ENCODE results near the gene EBPL. TPM values are rescaled to one million over a fixed set of nuclear protein-coding genes. Genes with fewer than 3 reads are reported as not detected.
A peak's percentile ranks its signal among the peaks of the same experiment; 100 is the strongest.

EBPL gene
- total RNA-seq, 2 donors from 2014 or later = 12.2 to 43.9 TPM

DNA sequence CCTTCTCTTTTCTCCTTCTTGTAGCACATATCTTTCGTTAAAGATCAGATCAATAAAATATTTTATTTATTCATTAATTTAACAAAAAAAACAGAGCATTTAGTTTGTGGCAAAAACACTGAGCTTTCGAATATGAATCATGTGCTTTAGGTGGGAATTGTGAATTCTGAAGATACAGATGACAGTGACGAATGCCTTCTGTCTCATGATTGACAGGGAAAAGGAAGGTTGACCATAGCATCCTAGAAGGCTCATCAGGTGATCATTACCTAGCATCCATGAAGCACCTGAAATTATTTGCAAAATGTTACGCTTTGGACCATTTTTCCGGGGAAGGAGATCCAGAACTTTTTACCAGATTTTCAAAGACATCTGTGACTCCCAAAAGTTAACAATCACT is 59.1 kb downstream of the EBPL start:
- DNase-seq (ENCODE audit: low spot score) (no peak), ATAC-seq (ENCODE audit: insufficient number of reproducible peaks, low FRiP score, low read depth) (no peak)
- Histone ChIP-seq H3K36me3 (no peaks in the 10 kb centered on the region), H3K4me1 (ENCODE audit: control insufficient read depth in 1 of 2, low read depth in 2 of 2) (no peaks in the 10 kb centered on the region), H3K27ac (no peak overlapping the region), H3K9me3 (no peaks in the 10 kb centered on the region), H3K27me3 (replicated peaks; ENCODE audit: insufficient read depth) (no peaks in the 10 kb centered on the region), H3K4me3 (no peak overlapping the region)
- TF ChIP-seq, protein P1, sequence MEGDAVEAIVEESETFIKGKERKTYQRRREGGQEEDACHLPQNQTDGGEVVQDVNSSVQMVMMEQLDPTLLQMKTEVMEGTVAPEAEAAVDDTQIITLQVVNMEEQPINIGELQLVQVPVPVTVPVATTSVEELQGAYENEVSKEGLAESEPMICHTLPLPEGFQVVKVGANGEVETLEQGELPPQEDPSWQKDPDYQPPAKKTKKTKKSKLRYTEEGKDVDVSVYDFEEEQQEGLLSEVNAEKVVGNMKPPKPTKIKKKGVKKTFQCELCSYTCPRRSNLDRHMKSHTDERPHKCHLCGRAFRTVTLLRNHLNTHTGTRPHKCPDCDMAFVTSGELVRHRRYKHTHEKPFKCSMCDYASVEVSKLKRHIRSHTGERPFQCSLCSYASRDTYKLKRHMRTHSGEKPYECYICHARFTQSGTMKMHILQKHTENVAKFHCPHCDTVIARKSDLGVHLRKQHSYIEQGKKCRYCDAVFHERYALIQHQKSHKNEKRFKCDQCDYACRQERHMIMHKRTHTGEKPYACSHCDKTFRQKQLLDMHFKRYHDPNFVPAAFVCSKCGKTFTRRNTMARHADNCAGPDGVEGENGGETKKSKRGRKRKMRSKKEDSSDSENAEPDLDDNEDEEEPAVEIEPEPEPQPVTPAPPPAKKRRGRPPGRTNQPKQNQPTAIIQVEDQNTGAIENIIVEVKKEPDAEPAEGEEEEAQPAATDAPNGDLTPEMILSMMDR (IDR thresholded peaks at IDR 0.05) = no peak

DNA sequence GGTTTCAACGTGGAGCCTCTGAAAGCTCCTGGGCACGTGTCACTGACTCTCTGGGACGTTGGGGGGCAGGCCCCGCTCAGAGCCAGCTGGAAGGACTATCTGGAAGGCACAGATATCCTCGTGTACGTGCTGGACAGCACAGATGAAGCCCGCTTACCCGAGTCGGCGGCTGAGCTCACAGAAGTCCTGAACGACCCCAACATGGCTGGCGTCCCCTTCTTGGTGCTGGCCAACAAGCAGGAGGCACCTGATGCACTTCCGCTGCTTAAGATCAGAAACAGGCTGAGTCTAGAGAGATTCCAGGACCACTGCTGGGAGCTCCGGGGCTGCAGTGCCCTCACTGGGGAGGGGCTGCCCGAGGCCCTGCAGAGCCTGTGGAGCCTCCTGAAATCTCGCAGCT is 60.7 kb downstream of the EBPL start:
- no peak for ATAC-seq (ENCODE audit: insufficient number of reproducible peaks, low FRiP score, low read depth)
- no peak overlapping the region for H3K4me3 ChIP-seq
- TF ChIP-seq, protein P1 (IDR thresholded peaks at IDR 0.05) = no peak

GRCh38 chr13:49629947-49630346 is 61.3 kb downstream of the EBPL start:
- Histone ChIP-seq H3K4me1 (ENCODE audit: control insufficient read depth in 1 of 2, low read depth in 2 of 2) (no peaks in the 10 kb centered on the region), H3K9me3 (no peaks in the 10 kb centered on the region), H3K36me3 (no peaks in the 10 kb centered on the region), H3K27me3 (replicated peaks; ENCODE audit: insufficient read depth) (no peaks in the 10 kb centered on the region), H3K27ac (no peak overlapping the region), H3K4me3 (no peak overlapping the region)
- no peak for ATAC-seq (ENCODE audit: insufficient number of reproducible peaks, low FRiP score, low read depth)
- no peak for DNase-seq (ENCODE audit: low spot score)
- TF ChIP-seq, protein P1 (IDR thresholded peaks at IDR 0.05) = no peak

More for the DNA sequence above, 60.7 kb downstream of the EBPL start:
- H3K27ac ChIP-seq = no peak overlapping the region
- no peaks in the 10 kb centered on the region for H3K36me3 ChIP-seq
- H3K9me3 ChIP-seq = no peaks in the 10 kb centered on the region
- DNase-seq (ENCODE audit: low spot score) = no peak
- no peaks in the 10 kb centered on the region for H3K27me3 ChIP-seq (replicated peaks; ENCODE audit: insufficient read depth)
- no peaks in the 10 kb centered on the region for H3K4me1 ChIP-seq (ENCODE audit: control insufficient read depth in 1 of 2, low read depth in 2 of 2)

DNA sequence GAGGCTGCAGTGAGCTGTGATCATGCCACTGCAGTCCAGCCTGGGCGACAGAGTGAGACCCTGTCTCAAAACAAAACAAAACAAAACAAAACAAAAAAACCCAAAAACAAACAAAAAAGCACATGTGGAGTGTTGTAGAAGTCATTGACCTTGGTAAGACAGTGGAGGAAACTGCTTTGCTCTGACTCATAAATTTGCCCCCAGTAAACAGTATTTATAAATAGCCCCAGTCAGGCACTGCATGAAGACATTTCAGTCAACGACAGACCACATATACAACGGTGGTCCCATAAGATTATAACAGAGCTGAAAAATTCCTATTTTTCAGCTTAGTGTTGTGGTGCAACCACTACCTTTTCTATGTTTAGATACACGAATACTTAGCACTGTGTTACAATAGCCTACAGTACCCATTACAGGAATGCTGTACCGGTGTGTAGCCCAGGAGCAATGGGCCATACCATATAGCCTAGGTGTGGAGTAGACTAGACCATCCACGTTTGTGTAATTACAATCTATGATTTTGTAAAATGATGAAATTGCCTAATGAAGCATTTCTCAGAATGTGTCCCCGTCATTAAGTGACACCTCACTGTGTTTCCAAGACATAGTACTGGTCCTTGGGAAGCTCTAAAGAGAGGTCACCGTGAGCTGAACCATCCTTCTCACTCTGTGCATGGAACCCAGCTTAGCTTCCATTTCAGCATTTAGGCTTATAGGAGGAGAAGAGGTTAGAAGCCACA is 61.9 kb downstream of the EBPL start:
- Histone ChIP-seq H3K4me1 (ENCODE audit: control insufficient read depth in 1 of 2, low read depth in 2 of 2) (no peaks in the 10 kb centered on the region), H3K9me3 (no peaks in the 10 kb centered on the region), H3K27ac (no peak overlapping the region), H3K4me3 (peak overlapping the region; percentile 49), H3K27me3 (replicated peaks; ENCODE audit: insufficient read depth) (no peaks in the 10 kb centered on the region), H3K36me3 (no peaks in the 10 kb centered on the region)
- TF ChIP-seq, protein P1 (IDR thresholded peaks at IDR 0.05) = no peak
- no peak for DNase-seq (ENCODE audit: low spot score)
- no peak for ATAC-seq (ENCODE audit: insufficient number of reproducible peaks, low FRiP score, low read depth)

DNA sequence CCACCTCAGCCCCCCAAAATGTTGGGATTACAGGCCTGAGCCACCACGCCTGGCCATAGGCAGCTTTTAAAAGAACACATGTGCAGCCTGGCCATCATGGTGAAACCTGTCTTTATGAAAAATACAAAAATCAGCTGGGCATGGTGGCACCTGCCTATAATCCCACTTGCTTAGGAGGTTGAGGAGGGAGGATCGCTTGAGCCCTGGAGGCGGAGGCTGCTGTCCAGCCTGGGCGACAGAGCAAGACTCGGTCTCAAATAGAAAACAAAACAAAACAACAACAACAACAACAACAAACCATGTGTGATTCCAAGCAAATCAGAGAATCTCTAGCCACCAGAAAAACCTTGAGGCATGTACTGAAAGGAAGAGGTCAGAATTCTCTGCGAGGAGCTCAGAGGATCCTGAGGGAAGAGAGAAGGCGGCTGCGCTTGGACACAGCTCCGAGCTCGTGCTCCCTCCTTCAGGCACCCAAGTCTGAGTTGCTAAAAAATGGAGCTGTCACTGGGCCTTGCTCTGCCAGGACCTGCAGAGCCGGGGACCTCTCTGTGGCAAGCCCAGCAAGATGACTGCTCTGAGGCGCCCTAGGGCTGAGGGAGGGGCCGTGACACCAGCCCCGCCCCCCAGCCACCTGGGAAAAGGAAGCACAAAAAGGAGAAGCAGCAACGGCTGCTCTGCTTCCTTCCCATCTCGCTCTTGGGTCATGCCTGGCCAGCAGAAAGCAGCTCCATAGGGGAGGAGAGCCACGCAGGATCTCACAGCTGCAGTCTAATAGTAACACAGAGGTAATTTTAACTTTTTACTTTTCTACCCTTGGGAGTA is 63.2 kb downstream of the EBPL start, which contains the start of gene ARL11:
TSS of gene ARL11 (plus strand) at position 677 of the 822 bp plus-strand sequence. CDS start 1,941 bp downstream, outside the sequence.
- Histone ChIP-seq H3K27ac (no peak within 1 kb of the TSS), H3K4me1 (ENCODE audit: control insufficient read depth in 1 of 2, low read depth in 2 of 2) (no peaks in the 10 kb centered on the region), H3K4me3 (peak within 1 kb of the TSS; percentile 49), H3K9me3 (no peaks in the 10 kb centered on the region), H3K36me3 (no peaks in the 10 kb centered on the region), H3K27me3 (replicated peaks; ENCODE audit: insufficient read depth) (no peaks in the 10 kb centered on the region)
- ATAC-seq (ENCODE audit: insufficient number of reproducible peaks, low FRiP score, low read depth) = no peak
- DNase-seq (ENCODE audit: low spot score) = no peak
- TF ChIP-seq, protein P1 (IDR thresholded peaks at IDR 0.05) = no peak

Data from thoracic aorta (tissue), 2 donors.